IMR-90 (cell line): ENCODE measurements around the gene COX5B. TPM values are rescaled to one million over a fixed set of nuclear protein-coding genes. Genes with fewer than 3 reads are reported as not detected.

ENCODE experiments used
- ATAC-seq: fragments of 200-7000 bp; cut with Tn5 transposase; 2 replicates; pipeline ENCODE4 v1.9.1; 2020; ENCODE audit warnings: low read depth, mild to moderate bottlenecking, moderate library complexity
- BruUV-seq: library from RNA; stranded (reverse); fragments of 400-500 nt; replicated peaks from 2 replicates; lab custom pipeline; 2021; lab: Mats Ljungman, UMichigan
- CTCF ChIA-PET: fragments of 300-600 bp; formaldehyde crosslinking; extraction: SDS; loops from one replicate; lab custom pipeline; 2021; ENCODE audit warnings: antibody characterized with exemption; lab: Yijun Ruan, JAX
- POLR2A ChIA-PET: fragments of 300-600 bp; sonication (Branson Sonifier 250); formaldehyde crosslinking; loops from one replicate; lab custom pipeline; 2022; ENCODE audit warnings: antibody characterized with exemption; ENCODE audit not compliant: unreplicated experiment; lab: Charles Lee
- DNase-seq: peaks from one replicate; pipeline ENCODE4 v3.0.0; 2013
- H2AFZ ChIP-seq: replicated peaks from 2 replicates; pipeline ENCODE3; 2013; ENCODE audit warnings: low read length, mild to moderate bottlenecking; ENCODE audit not compliant: poor library complexity
- H2AK5ac ChIP-seq: 2 replicates; pipeline ENCODE4 v1.6.1; 2013; ENCODE audit warnings: low read depth, low read length, inconsistent platforms
- H2AK9ac ChIP-seq: replicated peaks from 2 replicates; pipeline ENCODE3; 2013; ENCODE audit warnings: mild to moderate bottlenecking, low read depth, low read length, moderate library complexity; ENCODE audit not compliant: poor library complexity
- H2BK120ac ChIP-seq: 2 replicates; pipeline ENCODE4 v1.6.1; 2013; ENCODE audit warnings: low read depth, low read length, inconsistent platforms
- H2BK15ac ChIP-seq: 3 replicates; pipeline ENCODE4 v1.6.1; 2013; ENCODE audit warnings: low read depth, low read length, inconsistent platforms
- H2BK20ac ChIP-seq: 2 replicates; pipeline ENCODE4 v1.6.1; 2013; ENCODE audit warnings: low read depth, mild to moderate bottlenecking, inconsistent platforms, low read length, moderate library complexity
- H2BK5ac ChIP-seq: 2 replicates; pipeline ENCODE4 v1.6.1; 2013; ENCODE audit warnings: mild to moderate bottlenecking, low read depth, low read length, inconsistent platforms; ENCODE audit not compliant: poor library complexity, severe bottlenecking
- H3K14ac ChIP-seq: replicated peaks from 2 replicates; pipeline ENCODE4 v1.6.1; 2013; ENCODE audit warnings: low read depth, low read length, inconsistent platforms
- H3K18ac ChIP-seq: 2 replicates; pipeline ENCODE4 v1.6.1; 2013; ENCODE audit warnings: low read depth, low read length, control low read depth
- H3K23ac ChIP-seq: 2 replicates; pipeline ENCODE4 v1.6.1; 2013; ENCODE audit warnings: low read depth, low read length, inconsistent platforms
- H3K27ac ChIP-seq: 2 replicates; pipeline ENCODE4 v1.5.1; 2013; ENCODE audit warnings: mild to moderate bottlenecking, control low read depth, low read length; ENCODE audit not compliant: insufficient read depth
- H3K27me3 ChIP-seq: 2 replicates; pipeline ENCODE4 v1.6.1; 2013; ENCODE audit warnings: low read length; ENCODE audit not compliant: control insufficient read depth, insufficient read depth
- H3K36me3 ChIP-seq: 2 replicates; pipeline ENCODE4 v1.6.1; 2013; ENCODE audit warnings: low read length, mixed read lengths; ENCODE audit not compliant: control insufficient read depth, insufficient read depth
- H3K4ac ChIP-seq: 2 replicates; pipeline ENCODE4 v1.6.1; 2013; ENCODE audit warnings: low read depth, low read length, inconsistent platforms
- H3K4me1 ChIP-seq: 2 replicates; pipeline ENCODE4 v1.6.1; 2013; ENCODE audit warnings: low read length, mixed read lengths; ENCODE audit not compliant: control insufficient read depth, insufficient read depth
- H3K4me2 ChIP-seq: 2 replicates; pipeline ENCODE4 v1.6.1; 2013; ENCODE audit warnings: low read depth, mild to moderate bottlenecking, control low read depth, low read length, moderate library complexity
- H3K4me3 ChIP-seq: 2 replicates; pipeline ENCODE4 v1.5.1; 2013; ENCODE audit warnings: low read depth, mild to moderate bottlenecking, control low read depth, low read length, moderate library complexity; ENCODE audit not compliant: insufficient read depth
- H3K56ac ChIP-seq: 2 replicates; pipeline ENCODE4 v1.6.1; 2013; ENCODE audit warnings: low read length, inconsistent platforms; ENCODE audit not compliant: insufficient read depth; ENCODE audit errors: extremely low read depth
- H3K79me1 ChIP-seq, 2 experiments: 2 replicates each; pipeline ENCODE4 v1.6.1; 2013; ENCODE audit warnings: low read length in 2 of 2, inconsistent platforms in 1 of 2, low read depth in 1 of 2
- H3K9ac ChIP-seq: 2 replicates; pipeline ENCODE4 v1.6.1; 2013; ENCODE audit warnings: low read depth, low read length, control low read depth
- H3K9me1 ChIP-seq: 2 replicates; pipeline ENCODE4 v1.6.1; 2013; ENCODE audit warnings: low read length, inconsistent platforms; ENCODE audit not compliant: insufficient read depth
- H3K9me3 ChIP-seq: 2 replicates; pipeline ENCODE4 v1.6.1; 2013; ENCODE audit warnings: low read length; ENCODE audit not compliant: control insufficient read depth, insufficient read depth
- H4K20me1 ChIP-seq: 2 replicates; pipeline ENCODE4 v1.6.1; 2013; ENCODE audit warnings: low read length, inconsistent platforms; ENCODE audit not compliant: insufficient read depth
- H4K5ac ChIP-seq: 2 replicates; pipeline ENCODE4 v1.6.1; 2013; ENCODE audit warnings: mild to moderate bottlenecking, low read depth, low read length, control low read depth
- H4K8ac ChIP-seq, 2 experiments: 2 replicates each; pipeline ENCODE4 v1.6.1; 2013; ENCODE audit warnings: low read depth in 2 of 2, low read length in 2 of 2, control low read depth in 1 of 2, inconsistent platforms in 1 of 2
- H4K91ac ChIP-seq: 2 replicates; pipeline ENCODE4 v1.6.1; 2013; ENCODE audit warnings: low read depth, low read length, inconsistent platforms; ENCODE audit not compliant: insufficient read depth
- BHLHE40 ChIP-seq: fragments of 150-350 bp; IDR thresholded peaks from 2 replicates; pipeline ENCODE4 v1.6.1; 2016; ENCODE audit warnings: mild to moderate bottlenecking, low read depth, low read length
- CHD1 ChIP-seq: IDR thresholded peaks from 2 replicates; pipeline ENCODE4 v1.6.1; 2012; ENCODE audit warnings: low read depth, low read length, improper control_type of control experiment
- CTCF ChIP-seq: conservative IDR thresholded peaks from 2 replicates; pipeline ENCODE4 v1.5.1; 2012; ENCODE audit warnings: mild to moderate bottlenecking, low read depth, low read length, improper control_type of control experiment
- FOS ChIP-seq: fragments of 150-350 bp; IDR thresholded peaks from 2 replicates; pipeline ENCODE4 v1.6.1; 2016; ENCODE audit warnings: low read depth, low read length
- MAFK ChIP-seq: IDR thresholded peaks from 2 replicates; pipeline ENCODE4 v1.6.1; 2012; ENCODE audit warnings: low read depth, low read length, improper control_type of control experiment
- MAZ ChIP-seq: IDR thresholded peaks from 2 replicates; pipeline ENCODE4 v1.6.1; 2012; ENCODE audit warnings: low read depth, mild to moderate bottlenecking, low read length, improper control_type of control experiment, moderate library complexity, borderline replicate concordance
- MXI1 ChIP-seq: IDR thresholded peaks from 2 replicates; pipeline ENCODE4 v1.6.1; 2012; ENCODE audit warnings: low read depth, mild to moderate bottlenecking, low read length, moderate library complexity, borderline replicate concordance
- NFE2L2 ChIP-seq: fragments of 150-350 bp; IDR thresholded peaks from 2 replicates; pipeline ENCODE4 v1.6.1; 2016; ENCODE audit warnings: low read depth, mild to moderate bottlenecking, low read length
- POLR2A ChIP-seq: IDR thresholded peaks from 2 replicates; pipeline ENCODE4 v1.6.1; 2012; ENCODE audit warnings: mild to moderate bottlenecking, low read depth, low read length
- RFX5 ChIP-seq: IDR thresholded peaks from 2 replicates; pipeline ENCODE4 v1.8.0; 2012; ENCODE audit warnings: low read depth, mild to moderate bottlenecking, low read length, moderate library complexity
- SMC3 ChIP-seq: fragments of 150-350 bp; IDR thresholded peaks from 2 replicates; pipeline ENCODE4 v1.6.1; 2016; ENCODE audit warnings: low read depth, mild to moderate bottlenecking, antibody characterized with exemption, low read length, moderate library complexity
- USF2 ChIP-seq: fragments of 150-350 bp; IDR thresholded peaks from 2 replicates; pipeline ENCODE4 v1.6.1; 2017; ENCODE audit warnings: mild to moderate bottlenecking, antibody characterized with exemption, low read length, low read depth
- WGBS, 2 experiments: methylation state at CpG; one replicate each; pipeline versions ENCODE4 v1.1.5 to v1.1.7; 2013; ENCODE audit warnings: missing lambda C conversion rate in 2 of 2; ENCODE audit not compliant: insufficient read length in 1 of 2; ENCODE audit errors: extremely low coverage in 2 of 2; 5-methylcytosine and 5-hydroxymethylcytosine counted together
- dilution Hi-C: fragments of 300-500 bp; cut with HindIII; formaldehyde crosslinking; loops from one replicate; pipeline ENCODE4 v1.14.3; 2018; ENCODE audit warnings: low sequenced_read_pairs; ENCODE audit not compliant: unreplicated experiment
- in situ Hi-C: fragments of 300-500 bp; cut with MboI; formaldehyde crosslinking; loops from 3 replicates; pipeline ENCODE4 v1.14.3; 2019; ENCODE audit warnings: low sequenced_read_pairs, inconsistent platforms, mixed read lengths
- intact Hi-C: fragments of 100-400 bp; cut with micrococcal nuclease; formaldehyde crosslinking; loops from 2 replicates; pipeline ENCODE4 v1.10.0; 2022
- polyA plus RNA-seq, 3 experiments: library from polyadenylated mRNA; depleted of rRNA; stranded (reverse); fragments of >200 nt; gene quantifications; 2 replicates each; pipeline ENCODE4 v1.2.3, GENCODE V29; 2012; ENCODE audit warnings: low replicate concordance in 1 of 3
- total RNA-seq: library from RNA; depleted of rRNA; stranded (reverse); fragments of >200 nt; gene quantifications from 2 replicates; pipeline ENCODE4 v1.2.3, GENCODE V29; 2012

Gene COX5B
- total and polyA plus RNA-seq, 2 of the 4 experiments (the other 2 are of a cell fraction), result 140 to 272 TPM

- TF ChIP-seq MAFK, result no peak
- TF ChIP-seq SMC3, result no peak
- TF ChIP-seq MAZ, result no peak
Observed at GRCh38 chr2:97662386-97662894, 16.6 kb downstream of the COX5B start (continued).

- peak overlapping the region; percentile 90 for H3K4ac ChIP-seq
- peak overlapping the region; percentile 94 for H4K91ac ChIP-seq
- in situ Hi-C loops (loop anchor here (25.0 kb wide), 1 partner anchor 1601 kb away; no protein-coding TSS in a partner anchor), intact Hi-C loops (no loop called here), dilution Hi-C loops (no loop called here)
- peak overlapping the region; percentile 79 for H3K56ac ChIP-seq
- H3K4me3 ChIP-seq, result peak overlapping the region; percentile 57
- H2AK5ac ChIP-seq, result peak overlapping the region; percentile 69
- H3K4me1 ChIP-seq, result peaks cover 9% of the 10 kb centered on the region
- CTCF ChIA-PET, result interaction anchor here (0.7 to 1.5 kb wide), 4 partner anchors 11 to 72 kb away, joined by 3 to 4 read pairs (median 3); partner anchors contain the start of gene COX5B
- H2BK5ac ChIP-seq, result peak overlapping the region; percentile 91
- POLR2A ChIA-PET, result interaction anchor here (2.8 kb wide), 1 partner anchor 17 kb away, joined by 15 read pairs; the partner anchor contains the start of gene COX5B
- H3K36me3 ChIP-seq, result peaks cover 15% of the 10 kb centered on the region; the same call in 1 of the 2 replicates
- H4K5ac ChIP-seq, result peak overlapping the region; percentile 72
- peaks cover 9% of the 10 kb centered on the region for H3K9me1 ChIP-seq
- H3K79me1 ChIP-seq, result peaks cover 12 to 48% of the 10 kb centered on the region in 2 experiments; a peak in 3 of 4 replicates
- peak overlapping the region; percentile 77 for H3K9ac ChIP-seq
- peak overlapping the region; percentile 73 for H2BK120ac ChIP-seq
- WGBS, 2 experiments, result 0% methylated on average over 1 of the region's 24 CpGs; no CpG with 5 or more reads in 1 of the 2 experiments
- peak overlapping the region; percentile 56 to 78 for H4K8ac ChIP-seq
- H3K4me2 ChIP-seq, result peak overlapping the region; percentile 96
- H4K20me1 ChIP-seq, result 0 out of 2 replicates have a peak, but pooled peaks cover 8% of the 10 kb centered on the region
- peak overlapping the region; percentile 98 for H3K14ac ChIP-seq
- H2AFZ ChIP-seq, result peak overlapping the region; percentile 89
- peak overlapping the region; percentile 37; the same call in 1 of the 3 replicates for H2BK15ac ChIP-seq
- H3K9me3 ChIP-seq, result no peaks in the 10 kb centered on the region
- TF ChIP-seq RFX5, result no peak
- TF ChIP-seq FOS, result peak; percentile 65
- peak; percentile 80 for TF ChIP-seq USF2
- TF ChIP-seq MAZ, result peak; percentile 60; the same call in 1 of the 2 replicates
- peak; percentile 5; the same call in 1 of the 2 replicates for TF ChIP-seq NFE2L2
- TF ChIP-seq POLR2A, result peak; percentile 71
- TF ChIP-seq SMC3, result no peak
- TF ChIP-seq CTCF, result no peak
- peak; percentile 82 for TF ChIP-seq MXI1
- TF ChIP-seq BHLHE40, result peak; percentile 27; the same call in 1 of the 2 replicates
- TF ChIP-seq CHD1, result 0 out of 2 replicates have a peak, but pooled peaks have one; percentile 31
- peak overlapping the region; percentile 87 for H3K18ac ChIP-seq
- ATAC-seq, result peak; percentile 33
- H3K23ac ChIP-seq, result peak overlapping the region; percentile 96
- peak; percentile 89 for DNase-seq
- H2BK20ac ChIP-seq, result peak overlapping the region; percentile 83
- H2AK9ac ChIP-seq, result peak overlapping the region; percentile 97
- H3K27me3 ChIP-seq, result no peaks in the 10 kb centered on the region
- BruUV-seq, result TSS peak; percentile 35
- H3K27ac ChIP-seq, result peak overlapping the region; percentile 95
Observed at GRCh38 chr2:97662895-97663625, 17.2 kb downstream of the COX5B start.
